HS-5 (cell line): Measurements from ENCODE around the gene FEN1.

Experiments
- DNase-seq: peaks from one replicate; pipeline ENCODE4 v3.0.0-alpha.2; 2012; ENCODE audit warnings: low read depth

FEN1 gene

DNA sequence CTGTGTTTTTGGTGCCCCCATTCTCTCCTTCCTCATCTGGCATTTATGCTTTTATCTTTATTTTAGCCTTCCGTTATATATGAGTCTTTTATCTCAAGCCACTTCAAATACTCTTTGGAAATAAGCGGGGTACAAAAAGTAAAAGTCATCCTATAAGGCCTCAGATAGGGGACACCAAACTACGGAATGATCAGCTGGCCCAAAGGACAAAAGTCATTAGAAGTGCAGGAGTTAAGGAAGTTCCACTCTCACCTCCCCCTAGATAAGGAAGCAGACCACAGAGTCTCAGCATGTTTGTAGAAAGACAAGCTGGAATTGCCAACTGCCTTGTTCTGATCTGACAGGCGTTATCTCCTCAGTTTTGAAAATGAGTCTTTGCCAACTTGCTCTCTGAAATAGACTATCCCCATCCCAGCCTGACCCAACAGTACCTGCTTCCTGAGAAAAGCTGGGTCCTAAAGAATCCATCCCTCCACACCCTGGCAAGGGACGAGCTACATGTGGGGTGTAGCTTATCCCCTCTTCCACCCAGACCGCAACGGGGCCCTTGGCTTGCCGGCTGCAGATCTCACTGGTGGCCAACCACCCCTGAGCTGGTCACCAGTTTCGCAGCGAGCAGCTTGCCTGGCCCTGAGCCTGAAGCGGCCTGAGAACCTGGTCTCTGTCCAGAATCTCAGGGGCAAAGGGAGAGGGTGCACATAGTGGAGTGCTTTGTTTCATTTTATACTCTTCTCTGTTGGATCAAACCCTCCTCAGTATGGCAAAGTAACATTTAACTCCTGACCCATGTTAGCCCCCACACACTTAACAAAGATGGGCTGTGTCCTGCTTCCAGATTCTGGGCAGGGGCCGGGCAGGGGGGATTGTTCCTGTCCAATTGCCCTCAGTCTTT lies 49.2 kb downstream of the FEN1 start:
- DNase-seq: no peak

DNA sequence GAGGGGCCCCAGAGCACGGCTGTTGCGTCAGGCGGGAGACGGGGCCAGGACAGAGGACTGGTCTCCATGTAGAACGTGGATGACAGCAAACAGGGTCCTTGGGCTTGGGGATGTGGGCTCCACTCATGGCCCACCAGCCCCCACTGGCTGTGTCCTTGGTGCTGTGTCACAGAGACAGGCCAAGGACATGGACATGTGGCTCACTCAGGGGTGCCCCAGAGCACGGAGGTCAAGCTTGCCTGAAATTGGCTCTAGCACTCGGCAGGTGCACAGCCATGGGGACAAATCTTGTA lies 49.8 kb downstream of the FEN1 start:
- no peak for DNase-seq

DNA sequence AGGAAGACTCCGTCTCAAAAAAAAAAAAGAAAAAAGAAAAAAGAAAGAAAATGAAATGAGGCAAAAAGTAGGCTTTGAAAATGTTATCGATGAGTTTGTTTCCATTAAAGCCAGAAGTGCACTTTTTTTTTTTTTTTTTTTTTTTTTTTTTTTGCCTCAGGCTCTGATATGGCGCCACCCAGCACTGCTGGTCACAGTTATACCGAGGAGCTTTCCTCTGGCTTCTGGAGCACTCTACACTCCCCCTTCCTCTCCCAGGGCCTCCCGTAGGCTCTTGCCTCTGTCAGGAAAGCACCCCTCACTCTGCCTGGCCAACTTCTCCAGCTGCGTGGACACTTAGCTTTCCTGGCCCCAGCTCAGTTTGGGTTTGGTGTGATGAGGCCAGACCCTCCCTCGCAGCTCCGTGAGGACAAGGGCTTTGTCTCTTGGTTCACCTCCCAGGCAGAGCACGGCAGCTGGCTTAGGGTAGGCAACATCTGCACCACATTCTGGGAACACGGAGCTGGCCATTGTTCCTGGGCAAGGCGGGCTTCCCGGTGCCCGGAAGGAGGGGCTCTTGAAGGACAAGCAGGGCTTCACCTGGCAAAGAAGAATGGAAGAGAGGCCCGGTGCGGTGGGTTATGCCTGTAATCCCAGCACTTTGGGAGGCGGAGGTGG lies 52.3 kb downstream of the FEN1 start:
- no peak for DNase-seq

DNA sequence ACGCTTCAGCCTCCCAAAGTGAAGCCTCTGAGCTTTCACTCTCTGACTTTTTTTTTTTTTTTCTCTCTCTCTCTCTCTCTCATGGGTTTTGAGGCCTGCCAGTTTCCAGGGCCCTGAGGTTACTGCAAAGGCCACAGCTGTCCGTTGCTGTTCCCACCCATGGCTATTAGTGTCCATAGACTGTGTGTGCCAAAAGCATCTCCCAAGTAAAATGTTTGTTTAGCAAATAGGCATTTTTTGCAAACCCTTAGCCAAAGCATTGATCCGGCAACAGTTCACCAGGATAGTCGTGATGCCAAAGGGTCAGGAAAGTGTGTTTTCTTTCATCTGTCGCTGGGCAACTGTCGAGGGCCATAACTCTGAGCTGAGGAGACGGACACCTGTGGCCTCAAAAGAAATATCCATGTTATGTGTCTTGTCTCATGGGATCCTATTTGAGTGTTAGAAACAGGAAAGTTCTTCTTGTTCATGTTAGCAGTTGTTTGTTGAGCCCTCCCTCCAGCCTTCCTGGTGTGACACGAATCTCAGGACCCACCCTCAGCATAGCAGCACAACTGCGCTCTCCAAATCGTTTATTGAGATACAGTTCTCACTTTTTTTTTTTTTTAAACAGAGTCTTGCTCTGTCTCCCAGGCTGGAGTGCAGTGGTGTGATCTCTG lies 53.8 kb downstream of the FEN1 start:
- DNase-seq: no peak
